GM12892 (cell line): ENCODE measurements around the gene FSHR.

Experiments
- DNase-seq: peaks from one replicate; pipeline ENCODE4 v3.0.0; 2011; ENCODE audit not compliant: insufficient read length
- FAIRE-seq: peaks from 2 replicates; lab custom pipeline; 2011; peaks lifted over from hg19 to GRCh38; lab: Jason Lieb, UNC
- POLR2A ChIP-seq: IDR thresholded peaks from 2 replicates; pipeline ENCODE4 v1.6.1; 2011; ENCODE audit warnings: low read depth, low read length, control low read depth
- POLR2AphosphoS5 ChIP-seq: IDR thresholded peaks from 2 replicates; pipeline ENCODE4 v1.6.1; 2011; ENCODE audit warnings: low read depth, low read length, control low read depth
- TAF1 ChIP-seq: IDR thresholded peaks from 2 replicates; pipeline ENCODE4 v1.6.1; 2011; ENCODE audit warnings: low read depth, mild to moderate bottlenecking, control low read depth, low read length, borderline replicate concordance

The FSHR gene

GRCh38 chr2:49044350-49045079 lies 109.8 kb downstream of the FSHR start:
- no peak for DNase-seq
- no peak for FAIRE-seq
- no peak for TF ChIP-seq TAF1
- TF ChIP-seq POLR2A: no peak
- TF ChIP-seq POLR2AphosphoS5: no peak

GRCh38 chr2:49043405-49043982 lies 110.8 kb downstream of the FSHR start:
- FAIRE-seq (no peak), DNase-seq (no peak)
- TF ChIP-seq POLR2AphosphoS5 (no peak), POLR2A (no peak), TAF1 (no peak)

GRCh38 chr2:49042488-49042887 lies 111.8 kb downstream of the FSHR start:
- DNase-seq (no peak), FAIRE-seq (no peak)
- TF ChIP-seq POLR2A: no peak
- no peak for TF ChIP-seq POLR2AphosphoS5
- TF ChIP-seq TAF1: no peak

GRCh38 chr2:49041061-49041460 lies 113.3 kb downstream of the FSHR start:
- no peak for FAIRE-seq
- no peak for DNase-seq
- TF ChIP-seq POLR2AphosphoS5 (no peak), POLR2A (no peak)

DNA sequence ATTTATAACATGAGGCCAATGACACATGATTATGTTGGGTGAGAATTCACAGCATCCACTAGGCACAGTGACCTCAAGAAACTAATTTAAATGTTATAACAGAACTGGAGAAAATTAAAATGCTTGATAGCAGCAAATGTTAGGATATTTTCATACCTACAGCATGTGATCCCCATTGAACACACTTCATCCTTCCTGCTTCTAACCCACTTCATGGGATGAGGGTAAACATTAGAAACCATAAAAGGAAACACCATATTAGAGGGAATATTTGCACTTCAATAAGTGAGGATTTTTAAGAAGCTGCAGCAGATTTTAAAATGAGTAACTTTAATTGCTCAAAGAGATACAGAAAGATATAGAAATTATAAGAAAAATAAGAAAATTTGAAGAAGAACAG lies 117.1 kb downstream of the FSHR start:
- no peak for DNase-seq
- TF ChIP-seq POLR2AphosphoS5 (no peak), TAF1 (no peak), POLR2A (no peak)
- FAIRE-seq: no peak

DNA sequence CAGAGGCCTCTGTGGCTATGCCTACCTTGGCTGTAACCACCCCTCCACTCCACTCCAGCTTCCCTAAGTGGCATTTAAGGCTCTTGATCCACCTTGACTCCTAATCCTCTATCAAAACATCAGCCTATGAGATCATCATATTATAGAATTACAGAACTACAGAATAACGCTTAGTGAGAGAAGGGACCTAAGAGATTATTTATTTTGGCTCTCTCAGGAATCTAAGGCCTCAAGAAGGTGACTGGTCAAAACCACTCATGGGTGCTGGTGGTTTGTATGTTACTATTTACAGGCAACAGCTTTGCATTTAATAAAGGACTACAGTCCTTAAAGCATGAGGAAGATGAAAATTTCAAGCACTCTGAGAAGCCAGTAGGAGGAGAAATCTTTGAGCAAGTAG lies 118.8 kb downstream of the FSHR start:
- no peak for FAIRE-seq
- TF ChIP-seq POLR2AphosphoS5: no peak
- TF ChIP-seq POLR2A: no peak
- no peak for TF ChIP-seq TAF1
- DNase-seq: no peak

DNA sequence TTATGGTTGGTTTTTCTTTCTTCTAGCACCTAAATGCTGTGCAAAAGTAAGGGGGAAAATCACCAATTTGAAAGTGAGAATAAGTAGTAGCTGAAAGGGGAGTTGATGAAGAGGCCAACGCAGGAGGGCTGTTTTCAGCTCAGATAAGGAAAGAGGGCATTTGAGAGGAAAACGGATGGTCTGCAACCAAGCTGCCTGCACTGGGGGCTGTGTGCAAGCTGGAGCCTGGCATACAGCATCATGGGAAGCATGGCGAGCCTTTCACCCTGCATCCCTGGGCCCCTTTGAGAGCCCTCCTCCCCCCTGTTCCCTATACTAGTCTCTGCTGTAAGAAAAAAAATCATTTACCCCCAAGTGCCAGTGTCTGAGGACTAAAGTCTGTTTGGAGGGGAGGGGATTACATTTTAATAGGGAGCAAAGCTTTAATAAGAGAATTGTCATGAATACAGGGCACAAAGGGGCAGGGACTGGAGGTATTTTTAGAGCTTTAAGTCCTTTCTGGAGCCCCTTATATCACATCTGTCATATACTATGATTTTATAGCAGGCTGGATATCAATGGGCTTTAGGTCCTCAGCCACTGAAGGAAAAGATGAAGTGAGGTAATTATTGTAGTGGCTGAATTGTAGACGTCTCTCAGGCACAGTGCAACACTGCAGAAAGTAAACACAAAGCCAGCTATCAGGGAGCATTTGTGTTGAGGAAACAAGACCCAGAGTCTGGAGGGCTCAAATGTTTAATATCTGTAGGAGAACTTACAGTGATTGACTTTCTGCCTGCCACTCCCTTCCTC lies 120.7 kb downstream of the FSHR start:
- FAIRE-seq (no peak), DNase-seq (no peak)
- no peak for TF ChIP-seq POLR2AphosphoS5
- no peak for TF ChIP-seq TAF1
- TF ChIP-seq POLR2A: no peak

DNA sequence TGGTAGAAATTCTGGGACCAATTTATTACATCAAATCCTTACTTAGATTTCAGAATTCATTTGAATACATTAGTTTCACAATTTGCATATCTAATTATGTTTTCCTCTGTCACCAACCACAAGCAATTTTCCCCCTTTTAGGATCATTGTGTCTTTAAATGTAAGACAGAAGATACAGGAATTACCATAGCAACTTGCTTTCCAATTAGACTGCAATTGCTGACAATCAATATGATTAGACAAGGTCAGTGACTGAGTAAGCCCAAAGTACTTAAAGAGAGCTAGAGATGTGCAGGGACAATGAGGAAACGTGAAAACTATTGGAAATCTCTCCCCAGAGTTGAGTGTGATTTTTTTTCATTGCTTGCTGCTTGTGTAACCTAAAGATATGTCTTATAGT lies 121.4 kb downstream of the FSHR start:
- TF ChIP-seq POLR2AphosphoS5: no peak
- no peak for TF ChIP-seq TAF1
- no peak for TF ChIP-seq POLR2A
- FAIRE-seq (no peak), DNase-seq (no peak)

DNA sequence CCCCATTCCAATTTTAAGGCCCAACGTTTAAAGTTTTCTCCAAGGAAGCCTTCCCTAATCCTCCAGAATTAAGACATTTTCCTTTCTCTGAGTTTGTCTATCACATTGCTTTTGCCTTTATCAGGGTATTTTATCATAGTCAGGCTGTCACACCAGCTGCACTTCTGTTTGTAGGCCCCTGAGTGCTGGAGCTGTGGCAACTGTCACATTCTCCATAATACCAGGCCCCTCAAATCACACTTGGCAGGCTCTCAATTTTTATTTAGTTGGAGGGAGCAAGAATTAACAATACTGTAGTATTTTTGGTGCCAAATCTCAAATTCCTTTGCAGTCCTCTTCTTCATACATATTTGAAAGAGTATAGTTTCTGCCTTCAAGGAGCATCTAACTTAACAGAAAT lies 122.2 kb downstream of the FSHR start:
- FAIRE-seq (no peak), DNase-seq (no peak)

DNA sequence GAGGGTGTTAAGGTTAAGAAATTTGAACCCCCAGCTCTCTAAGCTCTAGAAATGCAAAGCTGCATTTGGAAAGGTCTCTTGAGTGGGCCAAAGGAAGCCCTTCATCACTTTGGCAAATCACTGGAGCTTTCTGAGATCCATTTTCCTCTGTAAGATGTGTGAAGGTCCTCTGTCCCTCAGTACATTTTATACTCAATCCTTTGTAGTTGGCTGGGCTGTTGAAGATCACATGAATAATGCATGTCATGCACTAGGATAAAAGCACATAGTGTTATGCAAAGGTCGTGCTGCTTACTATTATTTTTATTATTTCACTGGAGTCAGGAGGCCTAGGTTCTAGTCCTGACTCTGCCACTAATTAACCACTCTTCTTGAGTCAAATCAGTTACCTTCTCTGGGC lies 124.9 kb downstream of the FSHR start:
- TF ChIP-seq POLR2AphosphoS5 (no peak), TAF1 (no peak), POLR2A (no peak)
- DNase-seq: no peak
- no peak for FAIRE-seq

More for the DNA sequence above, 122.2 kb downstream of the FSHR start:
- TF ChIP-seq TAF1 (no peak), POLR2AphosphoS5 (no peak), POLR2A (no peak)

DNA sequence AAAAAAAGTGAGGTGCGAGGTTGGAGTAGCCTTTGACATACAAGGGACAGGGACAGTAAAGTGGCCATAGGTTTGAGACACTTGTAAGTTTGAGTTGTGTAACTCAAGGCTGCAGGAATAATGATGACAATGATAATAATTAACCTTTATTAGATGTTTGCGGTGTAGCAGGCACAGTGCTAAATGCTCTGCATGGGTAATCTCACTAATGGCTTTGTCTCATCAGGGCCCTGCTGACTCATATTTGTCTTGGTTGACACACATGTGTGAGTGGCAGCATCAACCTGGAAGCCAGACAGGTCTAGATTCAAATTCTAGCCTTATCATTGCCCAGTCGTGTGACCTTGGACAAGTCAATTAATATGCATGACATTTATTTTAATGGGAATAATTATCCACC lies 126.2 kb downstream of the FSHR start:
- DNase-seq (no peak), FAIRE-seq (no peak)
- no peak for TF ChIP-seq TAF1
- TF ChIP-seq POLR2A: no peak
- TF ChIP-seq POLR2AphosphoS5: no peak

DNA sequence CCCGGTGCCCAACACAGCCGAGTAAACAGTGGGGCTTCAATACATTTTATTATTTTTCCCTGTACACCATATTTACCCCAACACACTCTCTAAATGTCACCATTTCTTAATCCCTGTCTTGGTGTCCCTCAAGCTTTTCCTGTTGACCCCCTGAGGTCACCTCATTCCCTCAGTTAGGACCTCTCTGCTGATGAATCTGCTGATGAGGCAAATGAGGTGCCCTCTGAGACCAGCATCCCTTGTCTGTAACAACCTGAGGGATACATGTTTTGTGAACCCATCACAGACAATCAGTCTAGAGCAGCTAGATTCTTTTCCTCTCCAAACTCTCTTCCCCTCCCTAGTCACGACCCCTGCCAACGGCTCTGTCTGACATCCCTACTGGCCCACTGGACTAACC lies 127.6 kb downstream of the FSHR start:
- DNase-seq (no peak), FAIRE-seq (no peak)
- no peak for TF ChIP-seq POLR2A
- no peak for TF ChIP-seq POLR2AphosphoS5
- TF ChIP-seq TAF1: no peak

- DNase-seq (no peak), FAIRE-seq (no peak)
These were observed 133.0 kb downstream of the FSHR start for GRCh38 chr2:49021271-49021670.

More at GRCh38 chr2:49021271-49021670, 133.0 kb downstream of the FSHR start:
- TF ChIP-seq TAF1: no peak
- TF ChIP-seq POLR2A: no peak
- TF ChIP-seq POLR2AphosphoS5: no peak
